ENCODE measurements around the gene HERC2.
A peak's percentile ranks its signal among the peaks of the same experiment; 100 is the strongest.

HERC2 gene

GRCh38 chr15:28091313-28091712, 230.7 kb downstream of the HERC2 start:
- DNase-seq (ENCODE audit: low spot score), result no peak
- Histone ChIP-seq H3K27ac (no peak overlapping the region), H3K4me3 (no peak overlapping the region)
- no peak for TF ChIP-seq CTCF (IDR thresholded peaks at IDR 0.05)

- peak; percentile 61 for TF ChIP-seq CTCF (IDR thresholded peaks at IDR 0.05)
- no peak overlapping the region for H3K4me3 ChIP-seq
- no peak for DNase-seq (ENCODE audit: low spot score)
- H3K27ac ChIP-seq, result peak overlapping the region in 1 of 2 donors; percentile 33
These were observed 235.7 kb downstream of the HERC2 start for GRCh38 chr15:28086175-28086703.

GRCh38 chr15:28085489-28086174, 236.3 kb downstream of the HERC2 start:
- Histone ChIP-seq H3K4me3 (no peak overlapping the region), H3K27ac (no peak overlapping the region)
- DNase-seq (ENCODE audit: low spot score), result no peak
- TF ChIP-seq CTCF (IDR thresholded peaks at IDR 0.05), result no peak

- no peak for TF ChIP-seq CTCF (IDR thresholded peaks at IDR 0.05)
- H3K27ac ChIP-seq, result no peak overlapping the region
- no peak overlapping the region for H3K4me3 ChIP-seq
- no peak for DNase-seq (ENCODE audit: low spot score)
These were observed 237.4 kb downstream of the HERC2 start for GRCh38 chr15:28084547-28084946.

GRCh38 chr15:28082891-28083684, 238.9 kb downstream of the HERC2 start:
- no peak overlapping the region for H3K4me3 ChIP-seq
- TF ChIP-seq CTCF (IDR thresholded peaks at IDR 0.05), result no peak

GRCh38 chr15:28081594-28081993, 240.4 kb downstream of the HERC2 start:
- no peak for DNase-seq (ENCODE audit: low spot score)
- Histone ChIP-seq H3K4me3 (no peak overlapping the region), H3K27ac (no peak overlapping the region)
- no peak for TF ChIP-seq CTCF (IDR thresholded peaks at IDR 0.05)

More at GRCh38 chr15:28082891-28083684, 238.9 kb downstream of the HERC2 start:
- no peak overlapping the region for H3K27ac ChIP-seq
- no peak for DNase-seq (ENCODE audit: low spot score)

All from coronary artery (tissue), 2 donors.